ENCODE data around the gene FCRL6. TPM values are rescaled to one million over a fixed set of nuclear protein-coding genes. Genes with fewer than 3 reads are reported as not detected.

FCRL6 gene
- polyA plus RNA-seq, 3 donors from 2014 or later = 234 to 442 (median 407) TPM

DNA sequence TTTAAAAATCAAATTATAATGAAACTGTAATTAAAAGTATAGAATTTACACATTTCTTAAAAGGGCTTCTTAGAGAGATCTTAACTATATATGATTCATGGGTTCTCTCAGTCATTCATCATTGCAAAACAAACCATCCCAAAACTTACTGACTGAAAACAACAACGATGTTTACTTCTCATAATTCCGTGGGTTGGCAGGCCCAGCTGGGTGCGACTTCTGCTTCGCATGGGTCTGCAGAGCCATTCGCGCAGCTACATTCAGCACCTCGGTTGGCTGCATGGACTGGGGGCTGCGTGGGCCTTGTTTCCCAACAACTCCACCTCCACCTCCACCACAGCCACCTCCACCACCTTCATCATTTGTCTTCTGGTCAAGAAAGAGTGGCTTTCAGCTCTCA is 28.6 kb downstream of the FCRL6 start:
- no peak overlapping the region for H3K4me3 Mint-ChIP-seq
- no peak for DNase-seq
- H3K27me3 Mint-ChIP-seq (ENCODE audit: low read depth in 3 of 3) = peaks cover 6 to 33% (median 32%) of the 10 kb centered on the region in 3 donors
- H3K4me1 Mint-ChIP-seq = peaks cover 47 to 52% of the 10 kb centered on the region in 2 donors
- H3K36me3 Mint-ChIP-seq = peaks cover 40 to 51% (median 44%) of the 10 kb centered on the region in 3 donors
- H3K27ac Mint-ChIP-seq = no peak overlapping the region
- peaks cover 5 to 36% (median 19%) of the 10 kb centered on the region in 6 donors for H3K9me3 Mint-ChIP-seq

DNA sequence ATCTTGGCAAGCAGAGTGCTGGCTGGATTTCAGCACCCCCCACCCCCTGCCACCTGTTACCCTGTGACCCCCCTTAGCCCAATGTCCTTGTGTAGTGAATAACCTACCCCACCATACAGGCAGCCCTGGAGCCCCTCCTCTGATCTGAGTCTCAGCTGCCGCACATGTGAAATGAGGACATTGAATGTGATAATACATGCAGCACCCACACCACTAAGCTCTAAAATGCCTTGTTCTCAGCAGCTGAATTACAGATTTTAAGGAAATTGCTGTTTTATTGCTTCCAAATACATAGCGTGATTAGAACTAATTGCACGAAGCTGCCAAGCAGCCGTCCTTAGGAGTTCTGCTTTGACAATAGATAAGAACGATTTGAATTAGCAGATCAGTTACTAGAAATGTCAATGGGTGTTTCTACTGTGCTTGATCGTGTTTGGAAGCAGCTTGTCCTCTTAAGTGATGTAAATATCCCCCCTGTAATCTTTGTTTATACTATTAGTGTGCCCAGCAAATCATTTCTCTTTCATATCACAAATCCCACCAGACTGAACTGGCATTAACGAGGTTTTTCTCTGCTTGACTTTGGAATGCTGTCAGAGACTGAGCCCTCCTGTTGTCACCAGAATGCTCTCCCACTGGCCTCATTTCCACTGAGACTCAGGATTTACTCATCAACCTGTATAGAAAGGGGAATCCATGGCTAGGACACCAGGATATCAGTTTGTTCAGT is 29.4 kb downstream of the FCRL6 start:
- Mint-ChIP-seq H3K4me3 (no peak overlapping the region), H3K36me3 (peaks cover 48 to 59% (median 52%) of the 10 kb centered on the region in 3 donors), H3K27me3 (ENCODE audit: low read depth in 3 of 3) (peaks cover 3 to 29% (median 26%) of the 10 kb centered on the region in 3 donors), H3K9me3 (peaks cover 5 to 36% (median 19%) of the 10 kb centered on the region in 6 donors), H3K27ac (no peak overlapping the region), H3K4me1 (peaks cover 39 to 43% of the 10 kb centered on the region in 2 donors)
- no peak for DNase-seq

- H3K36me3 Mint-ChIP-seq = peaks cover 51 to 62% (median 55%) of the 10 kb centered on the region in 3 donors
- H3K27me3 Mint-ChIP-seq (ENCODE audit: low read depth in 3 of 3) = peaks cover 0 to 22% (median 21%) of the 10 kb centered on the region in 3 donors
Measured at GRCh38 chr1:159832309-159832708, 30.1 kb downstream of the FCRL6 start.

DNA sequence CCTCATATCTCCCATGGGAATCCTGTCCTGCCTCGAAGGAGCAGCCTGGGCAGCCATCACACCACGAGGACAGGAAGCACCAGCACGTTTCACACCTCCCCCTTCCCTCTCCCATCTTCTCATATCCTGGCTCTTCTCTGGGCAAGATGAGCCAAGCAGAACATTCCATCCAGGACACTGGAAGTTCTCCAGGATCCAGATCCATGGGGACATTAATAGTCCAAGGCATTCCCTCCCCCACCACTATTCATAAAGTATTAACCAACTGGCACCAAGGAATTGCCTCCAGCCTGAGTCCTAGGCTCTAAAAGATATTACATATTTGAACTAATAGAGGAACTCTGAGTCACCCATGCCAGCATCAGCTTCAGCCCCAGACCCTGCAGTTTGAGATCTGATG is 33.2 kb downstream of the FCRL6 start:
- H3K36me3 Mint-ChIP-seq = peaks cover 37 to 56% (median 55%) of the 10 kb centered on the region in 3 donors
- no peak overlapping the region for H3K4me3 Mint-ChIP-seq
- DNase-seq = no peak
- H3K4me1 Mint-ChIP-seq = peaks cover 5 to 7% of the 10 kb centered on the region in 2 donors
- H3K27ac Mint-ChIP-seq = peak overlapping the region in 1 of 6 donors; percentile 32
- H3K9me3 Mint-ChIP-seq = peaks cover 0 to 2% (median 0%) of the 10 kb centered on the region in 6 donors
- peaks cover 0 to 5% (median 5%) of the 10 kb centered on the region in 3 donors for H3K27me3 Mint-ChIP-seq (ENCODE audit: low read depth in 3 of 3)

More at GRCh38 chr1:159832309-159832708, 30.1 kb downstream of the FCRL6 start:
- Mint-ChIP-seq H3K4me1 (peaks cover 32 to 36% of the 10 kb centered on the region in 2 donors), H3K9me3 (peaks cover 5 to 31% (median 19%) of the 10 kb centered on the region in 6 donors), H3K4me3 (no peak overlapping the region), H3K27ac (no peak overlapping the region)
- DNase-seq = no peak

GRCh38 chr1:159835862-159836525 is 33.8 kb downstream of the FCRL6 start:
- peaks cover 33 to 54% (median 50%) of the 10 kb centered on the region in 3 donors for H3K36me3 Mint-ChIP-seq
- H3K4me1 Mint-ChIP-seq = peaks cover under 1 to 1% of the 10 kb centered on the region in 2 donors
- peaks cover 0 to 1% (median 0%) of the 10 kb centered on the region in 6 donors for H3K9me3 Mint-ChIP-seq
- no peak for DNase-seq
- no peak overlapping the region for H3K27ac Mint-ChIP-seq
- H3K27me3 Mint-ChIP-seq (ENCODE audit: low read depth in 3 of 3) = peaks cover 0 to 5% (median 5%) of the 10 kb centered on the region in 3 donors
- no peak overlapping the region for H3K4me3 Mint-ChIP-seq

- DNase-seq = no peak
- H3K27ac Mint-ChIP-seq = no peak overlapping the region
- H3K4me3 Mint-ChIP-seq = no peak overlapping the region
- H3K4me1 Mint-ChIP-seq = peaks cover 0 to 4% of the 10 kb centered on the region in 2 donors
- peaks cover 0 to 7% (median 2%) of the 10 kb centered on the region in 3 donors for H3K27me3 Mint-ChIP-seq (ENCODE audit: low read depth in 3 of 3)
- peaks cover 19 to 44% (median 42%) of the 10 kb centered on the region in 3 donors for H3K36me3 Mint-ChIP-seq
- peaks cover 0 to 1% (median 0%) of the 10 kb centered on the region in 6 donors for H3K9me3 Mint-ChIP-seq
Measured at GRCh38 chr1:159838715-159839114, 36.6 kb downstream of the FCRL6 start.

DNA sequence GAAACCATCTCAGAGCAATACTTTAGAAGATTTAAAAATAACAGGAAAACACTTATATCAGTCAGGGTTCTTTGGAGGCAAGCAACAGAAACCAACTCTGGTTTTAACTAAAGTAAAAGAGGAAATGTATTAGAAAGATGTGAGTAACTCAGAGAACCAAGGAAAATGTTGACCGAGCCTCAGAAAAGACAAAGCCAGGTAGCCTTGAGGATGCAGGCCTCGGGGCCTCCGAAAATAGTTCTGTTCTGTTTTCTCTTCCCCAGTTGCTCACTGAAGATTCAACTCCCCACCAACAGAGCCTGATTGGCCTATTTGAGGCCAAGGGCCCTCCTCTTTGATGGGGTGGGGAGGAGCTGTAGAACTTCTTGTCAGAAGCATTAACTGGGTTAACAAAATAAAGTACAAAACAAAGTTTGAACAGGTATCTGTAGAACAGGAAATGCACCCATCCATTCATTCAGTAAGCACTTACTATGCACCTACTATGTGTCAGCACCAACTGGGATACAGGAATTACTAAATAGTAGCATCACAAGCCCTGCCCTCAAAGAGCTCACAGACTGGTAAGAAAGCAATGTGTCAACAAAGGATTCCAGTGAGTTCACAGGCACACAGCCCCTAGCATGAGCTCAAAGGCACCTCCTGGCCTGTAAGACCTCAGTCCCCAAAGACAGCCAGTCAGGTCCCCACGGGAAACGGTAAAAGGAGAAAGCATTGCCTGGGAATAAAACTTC is 37.1 kb downstream of the FCRL6 start:
- no peak overlapping the region for H3K27ac Mint-ChIP-seq
- no peak overlapping the region for H3K4me3 Mint-ChIP-seq
- peaks cover 0 to 6% (median 2%) of the 10 kb centered on the region in 3 donors for H3K27me3 Mint-ChIP-seq (ENCODE audit: low read depth in 3 of 3)
- DNase-seq = no peak
- H3K36me3 Mint-ChIP-seq = peaks cover 17 to 41% (median 40%) of the 10 kb centered on the region in 3 donors
- H3K4me1 Mint-ChIP-seq = peaks cover 0 to 4% of the 10 kb centered on the region in 2 donors
- H3K9me3 Mint-ChIP-seq = peaks cover 0 to 1% (median 0%) of the 10 kb centered on the region in 6 donors

- H3K27ac Mint-ChIP-seq = no peak overlapping the region
- H3K27me3 Mint-ChIP-seq (ENCODE audit: low read depth in 3 of 3) = peaks cover 0 to 4% (median 3%) of the 10 kb centered on the region in 3 donors
- H3K4me1 Mint-ChIP-seq = peaks cover 0 to 4% of the 10 kb centered on the region in 2 donors
- no peaks in the 10 kb centered on the region for H3K9me3 Mint-ChIP-seq
- no peak overlapping the region for H3K4me3 Mint-ChIP-seq
- H3K36me3 Mint-ChIP-seq = peaks cover 2 to 30% (median 17%) of the 10 kb centered on the region in 3 donors
- DNase-seq = no peak
Measured at GRCh38 chr1:159841749-159842148, 39.6 kb downstream of the FCRL6 start.

- Mint-ChIP-seq H3K36me3 (peaks cover 0 to 26% (median 10%) of the 10 kb centered on the region in 3 donors), H3K4me3 (no peak overlapping the region), H3K4me1 (peaks cover 0 to 4% of the 10 kb centered on the region in 2 donors), H3K27me3 (ENCODE audit: low read depth in 3 of 3) (peaks cover 3 to 4% (median 4%) of the 10 kb centered on the region in 3 donors), H3K9me3 (no peaks in the 10 kb centered on the region), H3K27ac (no peak overlapping the region)
- DNase-seq = no peak
Measured at GRCh38 chr1:159843459-159843858, 41.3 kb downstream of the FCRL6 start.

DNA sequence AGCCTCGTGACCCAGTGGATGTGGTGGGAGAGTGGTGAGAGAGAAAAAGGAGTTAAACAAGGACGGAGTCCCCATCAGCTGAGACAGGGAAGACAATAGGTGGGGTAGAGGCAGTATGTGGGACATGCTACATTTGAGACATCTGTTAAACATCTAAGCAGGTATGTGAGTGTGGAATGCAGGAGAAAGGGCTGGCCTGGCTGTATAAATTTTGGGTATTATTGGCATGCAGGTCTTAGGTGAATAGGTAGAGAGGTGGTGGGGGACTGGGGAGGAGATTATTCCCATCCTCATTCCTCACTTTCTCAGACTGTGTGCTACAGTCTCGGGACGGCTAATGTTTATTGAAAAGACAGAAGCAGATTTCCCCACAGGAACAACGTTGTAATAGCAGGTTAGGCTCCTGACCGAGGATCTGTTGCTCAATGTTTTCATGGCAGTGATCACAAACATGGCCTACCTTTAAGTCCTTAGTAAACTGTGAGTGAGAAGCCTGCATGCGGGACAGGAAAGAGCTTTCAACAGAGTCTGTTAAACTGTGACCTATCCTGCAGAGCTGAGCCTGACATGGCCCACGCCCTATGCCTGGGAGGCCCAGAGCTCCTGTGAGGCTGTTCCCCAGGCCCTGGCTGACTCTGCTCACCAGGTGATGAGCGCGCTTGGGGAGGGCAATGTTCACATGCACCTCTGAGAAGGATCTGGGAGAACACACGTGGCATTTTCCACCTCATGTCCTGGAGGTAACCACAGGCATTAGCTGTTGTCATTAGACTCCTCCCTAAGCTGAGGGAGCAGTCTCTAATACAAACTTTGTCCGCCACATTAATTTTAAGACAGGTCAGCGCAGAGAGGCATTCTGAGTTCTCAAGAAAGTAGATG is 43.8 kb downstream of the FCRL6 start:
- H3K27ac Mint-ChIP-seq = peak overlapping the region in 1 of 6 donors; percentile 24
- no peaks in the 10 kb centered on the region for H3K9me3 Mint-ChIP-seq
- H3K4me1 Mint-ChIP-seq = peaks cover 0 to 4% of the 10 kb centered on the region in 2 donors
- DNase-seq = no peak
- peaks cover 0 to 24% (median 5%) of the 10 kb centered on the region in 3 donors for H3K36me3 Mint-ChIP-seq
- no peak overlapping the region for H3K4me3 Mint-ChIP-seq
- H3K27me3 Mint-ChIP-seq (ENCODE audit: low read depth in 3 of 3) = peaks cover 3 to 6% (median 4%) of the 10 kb centered on the region in 3 donors

GRCh38 chr1:159847231-159847630 is 45.1 kb downstream of the FCRL6 start:
- Mint-ChIP-seq H3K4me1 (peaks cover 0 to under 1% of the 10 kb centered on the region in 2 donors), H3K27ac (no peak overlapping the region), H3K4me3 (no peak overlapping the region), H3K36me3 (peaks cover 0 to 16% (median 0%) of the 10 kb centered on the region in 3 donors), H3K9me3 (no peaks in the 10 kb centered on the region), H3K27me3 (ENCODE audit: low read depth in 3 of 3) (peaks cover 2 to 6% (median 4%) of the 10 kb centered on the region in 3 donors)
- DNase-seq = no peak

DNA sequence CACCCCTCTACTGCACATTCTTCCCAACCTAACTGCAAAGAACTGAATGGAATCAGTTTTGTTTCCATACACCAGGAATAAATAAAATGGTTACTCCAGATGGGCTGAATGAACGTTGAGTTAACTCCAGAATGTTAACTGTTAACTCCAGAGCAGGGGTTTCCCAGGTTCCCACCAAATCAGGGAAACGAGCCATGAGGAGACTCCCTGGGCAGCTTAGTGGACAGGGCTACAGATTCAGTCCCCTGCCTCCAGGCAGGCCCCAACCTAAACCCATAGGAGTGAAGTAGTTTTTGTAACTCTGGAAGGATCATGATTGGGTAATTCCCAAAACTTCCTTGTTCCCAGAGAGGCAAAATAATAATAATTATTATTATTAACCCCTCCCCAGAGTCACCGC is 46.2 kb downstream of the FCRL6 start:
- Mint-ChIP-seq H3K4me3 (no peak overlapping the region), H3K36me3 (peaks cover 0 to 15% (median 0%) of the 10 kb centered on the region in 3 donors), H3K27me3 (ENCODE audit: low read depth in 3 of 3) (peaks cover 0 to 6% (median 4%) of the 10 kb centered on the region in 3 donors), H3K9me3 (no peaks in the 10 kb centered on the region), H3K4me1 (peaks cover 2 to 4% of the 10 kb centered on the region in 2 donors), H3K27ac (peak overlapping the region in 1 of 6 donors; percentile 61)
- DNase-seq = no peak

Measured in immature natural killer cell (primary cell).